SK-N-SH (cell line): ENCODE results near the gene ZNF750.

Experiments used
- CHD2 ChIP-seq: fragments of 150-350 bp; IDR thresholded peaks from 2 replicates; pipeline ENCODE4 v1.6.1; 2018; ENCODE audit warnings: low read length; ENCODE audit not compliant: partially characterized antibody
- CTCF ChIP-seq: fragments of 200-600 bp; sonication (generic); IDR thresholded peaks from 2 replicates; pipeline ENCODE4 v1.6.1; 2017; ENCODE audit warnings: antibody characterized with exemption, mild to moderate bottlenecking, moderate library complexity
- EP300 ChIP-seq, 2 experiments: IDR thresholded peaks; 2 replicates each; pipeline versions ENCODE4 v1.4.0 to v1.6.1; 2012; ENCODE audit warnings: borderline replicate concordance in 1 of 2, low read depth in 1 of 2, low read length in 1 of 2
- JUND ChIP-seq: IDR thresholded peaks from 2 replicates; pipeline ENCODE4 v1.4.0; 2012
- MXI1 ChIP-seq: IDR thresholded peaks from 2 replicates; pipeline ENCODE4 v1.6.1; 2012; ENCODE audit warnings: mild to moderate bottlenecking, low read depth, low read length, improper control_type of control experiment
- TAF1 ChIP-seq: IDR thresholded peaks from 2 replicates; pipeline ENCODE4 v1.6.1; 2012; ENCODE audit warnings: low read depth, mild to moderate bottlenecking, low read length, moderate library complexity, borderline replicate concordance
- TCF12 ChIP-seq: IDR thresholded peaks from 2 replicates; pipeline ENCODE4 v1.4.0; 2012
- TF ChIP-seq, protein P1 (sequence below): IDR thresholded peaks from 2 replicates; pipeline ENCODE4; 2012

DNA sequence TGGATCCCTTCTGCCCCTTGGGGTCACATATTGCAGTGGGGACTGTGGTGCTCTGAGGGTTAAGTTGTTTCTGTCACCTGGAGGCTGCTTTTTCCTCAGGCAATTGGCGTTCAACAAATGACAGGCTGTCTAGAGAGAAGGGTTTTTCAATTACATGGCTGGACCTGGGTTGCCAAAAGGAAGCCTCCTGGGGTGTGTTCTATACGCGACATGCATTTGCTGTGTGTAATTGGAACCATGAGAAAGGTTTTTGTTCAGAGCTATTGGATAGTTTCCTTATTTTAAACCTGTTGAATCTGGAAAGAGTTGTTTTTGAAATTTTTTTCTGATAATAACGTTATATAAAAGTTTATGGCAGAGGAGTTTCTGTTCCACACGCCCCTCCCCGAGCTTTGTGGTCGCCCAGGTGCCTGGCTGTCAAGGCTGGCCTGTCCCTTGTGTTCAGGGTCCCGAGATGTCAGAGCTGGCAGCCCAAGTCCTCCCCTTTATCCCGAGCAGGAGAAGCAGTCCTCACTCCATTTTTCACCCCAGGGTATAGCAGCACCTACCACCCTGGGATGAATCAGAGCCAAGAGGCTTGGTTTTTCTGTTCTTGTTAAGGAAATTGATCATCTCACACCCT lies 26.1 kb upstream of the ZNF750 start:
- TF ChIP-seq CTCF, result no peak
- TF ChIP-seq JUND, result no peak
- TF ChIP-seq EP300 (IDR thresholded peaks at IDR 0.05; ENCODE audit: borderline replicate concordance in 1 of 2, low read depth in 1 of 2, low read length in 1 of 2), result no peak
- no peak for TF ChIP-seq TCF12
- TF ChIP-seq TAF1, result no peak
- TF ChIP-seq, protein P1, sequence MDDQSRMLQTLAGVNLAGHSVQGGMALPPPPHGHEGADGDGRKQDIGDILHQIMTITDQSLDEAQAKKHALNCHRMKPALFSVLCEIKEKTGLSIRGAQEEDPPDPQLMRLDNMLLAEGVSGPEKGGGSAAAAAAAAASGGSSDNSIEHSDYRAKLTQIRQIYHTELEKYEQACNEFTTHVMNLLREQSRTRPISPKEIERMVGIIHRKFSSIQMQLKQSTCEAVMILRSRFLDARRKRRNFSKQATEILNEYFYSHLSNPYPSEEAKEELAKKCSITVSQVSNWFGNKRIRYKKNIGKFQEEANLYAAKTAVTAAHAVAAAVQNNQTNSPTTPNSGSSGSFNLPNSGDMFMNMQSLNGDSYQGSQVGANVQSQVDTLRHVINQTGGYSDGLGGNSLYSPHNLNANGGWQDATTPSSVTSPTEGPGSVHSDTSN, result no peak
- 0 out of 2 replicates have a peak, but pooled peaks have one; percentile 1 for TF ChIP-seq MXI1
- no peak for TF ChIP-seq CHD2
